ENCODE measurements around the gene CDK14. TPM values are rescaled to one million over a fixed set of nuclear protein-coding genes. Genes with fewer than 3 reads are reported as not detected.

CDK14 gene
- total and polyA plus RNA-seq, 2 donors (not counting 3 experiments of a cell fraction or from before 2014, with no cell fraction given), result 5.5 to 34.2 TPM

- H4K20me1 ChIP-seq (replicated peaks; ENCODE audit: control insufficient read depth, extremely low read depth, insufficient read depth, low read length), result no peaks in the 10 kb centered on the region
- no peak overlapping the region for H2AFZ ChIP-seq (ENCODE audit: low read depth, low read length)
- intact Hi-C loops (cut with micrococcal nuclease) (no loop called here), dilution Hi-C loops (cut with MboI; ENCODE audit: extremely low pct_ligation_motif_present, low sequenced_read_pairs) (no loop called here)
- ChIA-PET POLR2A (no interaction called here), CTCF (interaction anchor here (1.2 to 1.6 kb wide), 3 partner anchors 16 to 18 kb away, joined by 3 to 4 read pairs (median 3); no protein-coding TSS in a partner anchor)
- no peaks in the 10 kb centered on the region for H3K9me3 ChIP-seq (replicated peaks; ENCODE audit: control insufficient read depth, insufficient read depth, low read length)
- peaks cover 2% of the 10 kb centered on the region for H3K9me1 ChIP-seq (replicated peaks; ENCODE audit: control insufficient read depth, extremely low read depth, insufficient read depth, low read length)
- no TSS peak for BruUV-seq (replicated peaks)
- no peak overlapping the region for H3K4me3 ChIP-seq (replicated peaks in 1 of 3; ENCODE audit: insufficient read depth in 1 of 3, low read depth in 1 of 3, low read length in 3 of 3)
- DNase-seq (ENCODE audit: low read depth, low spot score) (no peak), FAIRE-seq (no peak)
- no peaks in the 10 kb centered on the region for H3K79me2 ChIP-seq (ENCODE audit: control insufficient read depth, insufficient read depth, low read length)
- no peak for TF ChIP-seq POLR2AphosphoS5 (IDR thresholded peaks at IDR 0.05; ENCODE audit: insufficient read depth, low read depth, low read length)
- TF ChIP-seq FOS (IDR thresholded peaks at IDR 0.05; ENCODE audit: borderline replicate concordance, insufficient read depth, low read length), result no peak
- no peak for TF ChIP-seq MYC (IDR thresholded peaks at IDR 0.05; ENCODE audit: low read depth, low read length)
- TF ChIP-seq, protein P1, sequence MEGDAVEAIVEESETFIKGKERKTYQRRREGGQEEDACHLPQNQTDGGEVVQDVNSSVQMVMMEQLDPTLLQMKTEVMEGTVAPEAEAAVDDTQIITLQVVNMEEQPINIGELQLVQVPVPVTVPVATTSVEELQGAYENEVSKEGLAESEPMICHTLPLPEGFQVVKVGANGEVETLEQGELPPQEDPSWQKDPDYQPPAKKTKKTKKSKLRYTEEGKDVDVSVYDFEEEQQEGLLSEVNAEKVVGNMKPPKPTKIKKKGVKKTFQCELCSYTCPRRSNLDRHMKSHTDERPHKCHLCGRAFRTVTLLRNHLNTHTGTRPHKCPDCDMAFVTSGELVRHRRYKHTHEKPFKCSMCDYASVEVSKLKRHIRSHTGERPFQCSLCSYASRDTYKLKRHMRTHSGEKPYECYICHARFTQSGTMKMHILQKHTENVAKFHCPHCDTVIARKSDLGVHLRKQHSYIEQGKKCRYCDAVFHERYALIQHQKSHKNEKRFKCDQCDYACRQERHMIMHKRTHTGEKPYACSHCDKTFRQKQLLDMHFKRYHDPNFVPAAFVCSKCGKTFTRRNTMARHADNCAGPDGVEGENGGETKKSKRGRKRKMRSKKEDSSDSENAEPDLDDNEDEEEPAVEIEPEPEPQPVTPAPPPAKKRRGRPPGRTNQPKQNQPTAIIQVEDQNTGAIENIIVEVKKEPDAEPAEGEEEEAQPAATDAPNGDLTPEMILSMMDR (IDR thresholded peaks at IDR 0.05; ENCODE audit: extremely low read depth in 1 of 2, insufficient read depth in 1 of 2, low read depth in 1 of 2, low read length in 2 of 2), result no peak
- no peak for TF ChIP-seq JUN (IDR thresholded peaks at IDR 0.05; ENCODE audit: borderline replicate concordance, insufficient read depth, insufficient read length, low read depth)
- no peak for TF ChIP-seq POLR2A (IDR thresholded peaks at IDR 0.05; ENCODE audit: low read depth, low read length)
- TF ChIP-seq GATA2 (IDR thresholded peaks at IDR 0.05; ENCODE audit: insufficient read depth, insufficient read length, low read depth, low read length), result no peak
- no peak for TF ChIP-seq EZH2 (IDR thresholded peaks at IDR 0.05; ENCODE audit: borderline replicate concordance, low read depth, low read length, severe bottlenecking)
- no peak for TF ChIP-seq MAX (IDR thresholded peaks at IDR 0.05; ENCODE audit: insufficient read depth, insufficient read length)
- H3K27me3 ChIP-seq (ENCODE audit: control insufficient read depth in 2 of 2, insufficient read depth in 2 of 2, low read length in 2 of 2), result no peaks in the 10 kb centered on the region
- H3K9ac ChIP-seq (replicated peaks; ENCODE audit: extremely low read depth, insufficient read depth, low read length), result no peak overlapping the region
- H3K27ac ChIP-seq (ENCODE audit: insufficient read depth, low read depth, low read length), result no peak overlapping the region
- H3K4me1 ChIP-seq (ENCODE audit: control insufficient read depth, extremely low read depth, insufficient read depth, low read length), result no peaks in the 10 kb centered on the region
- H3K36me3 ChIP-seq (ENCODE audit: control insufficient read depth in 2 of 2, extremely low read depth in 1 of 2, insufficient read depth in 2 of 2, low read length in 2 of 2), result no peaks in the 10 kb centered on the region
- H3K4me2 ChIP-seq (ENCODE audit: insufficient read depth, low read length), result no peak overlapping the region
These were observed 245.8 kb downstream of the CDK14 start for GRCh38 chr7:90841759-90842429.
